HG03354 (cell line): ENCODE data around the gene MMP17.

Experiments
- ATAC-seq: cut with Tn5 transposase; IDR thresholded peaks from one replicate; pipeline ENCODE4 v1.9.1; 2021; ENCODE audit warnings: mild to moderate bottlenecking; ENCODE audit not compliant: unreplicated experiment, poor library complexity, severe bottlenecking

MMP17 gene

GRCh38 chr12:131827961-131828534 is at the start of gene MMP17:
Gene MMP17 (plus strand): TSS chr12:131828393. CDS start chr12:131828495, 102 bp downstream.
- ATAC-seq, result peak; percentile 67

DNA sequence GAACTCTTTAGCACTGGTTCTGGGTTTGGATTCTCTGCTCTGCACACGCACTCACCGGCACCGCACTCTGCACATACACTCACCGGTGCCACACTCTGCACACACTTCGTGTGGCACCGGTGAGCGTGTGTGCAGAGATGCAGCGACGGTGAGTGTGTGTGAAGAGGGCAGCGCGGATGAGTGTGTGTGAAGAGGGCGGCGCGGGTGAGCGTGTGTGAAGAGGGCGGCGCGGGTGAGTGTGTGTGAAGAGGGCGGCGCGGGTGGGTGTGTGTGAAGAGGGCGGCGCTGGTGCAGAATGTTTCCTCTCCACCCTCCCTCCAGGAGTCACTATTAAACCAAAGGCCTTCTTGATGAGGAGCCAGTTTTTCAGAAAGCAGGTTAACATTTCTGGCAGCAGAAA is 49.2 kb upstream of the MMP17 start:
- ATAC-seq, result no peak

GRCh38 chr12:131782061-131782460 is 46.1 kb upstream of the MMP17 start:
- no peak for ATAC-seq

- peak; percentile 62 for ATAC-seq
These were observed 44.2 kb upstream of the MMP17 start for GRCh38 chr12:131783915-131784541.

DNA sequence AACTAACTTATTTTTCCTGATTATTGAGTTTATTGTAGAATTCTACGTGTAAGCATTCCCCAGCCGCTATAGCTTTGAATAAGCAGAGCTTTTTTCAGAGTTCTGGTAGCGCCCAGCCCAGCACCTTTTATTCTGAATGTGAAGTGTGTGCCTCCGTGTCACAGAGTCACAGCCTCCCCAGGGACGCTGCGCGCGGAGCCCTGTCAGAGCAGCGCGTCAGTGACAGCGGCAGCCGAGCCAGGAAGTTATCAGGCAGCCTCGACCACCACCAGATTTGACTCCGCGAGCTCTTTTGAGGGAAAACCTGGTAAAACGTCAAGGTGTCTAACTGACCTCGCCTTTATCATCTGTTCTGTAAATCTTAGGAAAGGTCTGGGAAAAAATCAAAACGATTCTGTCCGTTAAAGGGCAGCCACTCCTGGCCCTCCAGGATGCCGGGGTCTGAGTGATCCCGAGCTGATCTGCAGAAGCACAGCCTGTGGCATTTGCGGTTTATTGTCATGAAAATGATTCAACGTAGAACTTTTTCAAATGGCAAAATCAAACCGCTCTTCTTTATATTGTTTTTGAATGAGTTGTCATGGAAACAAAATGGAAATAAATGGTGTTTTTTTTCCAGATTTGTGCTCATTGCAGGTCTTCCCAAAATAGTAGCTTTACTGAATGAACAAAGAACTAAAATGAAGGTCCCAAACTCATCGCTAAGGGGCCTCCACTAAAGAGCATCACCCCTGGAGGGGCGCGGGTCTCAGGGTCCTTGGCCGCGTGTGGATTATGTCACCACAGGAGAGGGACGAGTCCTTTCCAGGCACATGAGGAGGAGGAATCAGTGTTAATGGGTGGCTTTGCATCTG is 43.1 kb upstream of the MMP17 start:
- no peak for ATAC-seq

- ATAC-seq, result no peak
These were observed 42.3 kb upstream of the MMP17 start for GRCh38 chr12:131785763-131786330.

DNA sequence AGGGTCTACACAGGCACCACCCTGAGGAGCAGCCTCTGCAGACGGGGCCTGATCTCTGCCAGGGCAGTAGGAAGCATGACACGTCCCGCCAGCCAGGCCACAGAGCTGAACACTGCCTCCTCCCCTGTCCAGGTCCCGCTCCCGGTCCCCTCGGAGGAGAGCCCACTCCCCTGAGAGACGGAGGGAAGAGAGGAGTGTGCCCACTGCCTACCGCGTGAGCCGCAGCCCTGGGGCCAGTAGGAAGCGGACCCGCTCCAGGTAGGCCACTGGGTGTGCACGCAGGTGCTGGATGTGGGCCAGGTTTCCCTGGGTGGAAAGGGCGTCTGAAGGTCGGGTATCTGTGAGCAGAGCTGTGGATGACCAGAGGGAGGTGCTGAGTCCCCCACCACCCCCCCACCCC is 41.9 kb upstream of the MMP17 start:
- ATAC-seq, result no peak

GRCh38 chr12:131787143-131787660 is 41.0 kb upstream of the MMP17 start:
- no peak for ATAC-seq

- ATAC-seq, result no peak
These were observed 40.1 kb upstream of the MMP17 start for GRCh38 chr12:131788070-131788469.

- ATAC-seq, result no peak
These were observed 38.6 kb upstream of the MMP17 start for GRCh38 chr12:131789638-131790037.

DNA sequence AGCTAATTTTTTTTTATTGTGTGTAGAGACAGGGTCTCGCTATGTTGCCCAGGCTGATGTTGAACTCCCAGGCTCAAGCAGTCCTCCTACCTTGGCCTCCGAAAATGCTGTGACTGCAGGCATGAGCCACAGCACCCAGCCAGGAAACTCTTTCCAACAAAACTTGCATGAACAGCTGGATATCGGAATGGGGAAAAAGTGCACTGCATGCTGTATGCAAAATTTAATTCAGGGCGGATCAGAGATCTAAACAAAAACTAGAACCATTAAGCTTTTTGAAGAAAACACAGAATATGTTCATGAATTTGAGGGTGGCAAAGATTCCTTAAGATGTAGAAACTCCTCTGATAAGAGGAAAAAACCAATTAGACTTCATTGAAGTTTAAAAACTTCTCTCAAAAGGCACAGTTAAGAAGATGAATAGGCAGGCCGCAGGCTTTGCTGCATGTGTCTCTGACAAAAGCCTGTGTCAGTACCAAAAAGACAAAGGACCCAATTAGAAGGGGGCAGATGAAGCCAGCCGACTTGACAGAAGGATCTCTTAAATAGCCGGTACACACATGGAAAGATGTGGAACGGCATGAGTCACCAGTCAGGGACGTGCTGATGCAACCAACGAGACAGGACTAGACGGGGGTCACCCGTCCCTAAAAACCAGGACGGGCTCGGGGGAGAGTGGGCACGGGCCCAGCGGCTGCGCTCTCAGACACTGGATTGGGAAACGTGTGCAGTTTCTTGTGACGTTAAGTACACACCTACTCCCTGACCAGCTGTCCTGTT is 34.8 kb upstream of the MMP17 start:
- no peak for ATAC-seq

DNA sequence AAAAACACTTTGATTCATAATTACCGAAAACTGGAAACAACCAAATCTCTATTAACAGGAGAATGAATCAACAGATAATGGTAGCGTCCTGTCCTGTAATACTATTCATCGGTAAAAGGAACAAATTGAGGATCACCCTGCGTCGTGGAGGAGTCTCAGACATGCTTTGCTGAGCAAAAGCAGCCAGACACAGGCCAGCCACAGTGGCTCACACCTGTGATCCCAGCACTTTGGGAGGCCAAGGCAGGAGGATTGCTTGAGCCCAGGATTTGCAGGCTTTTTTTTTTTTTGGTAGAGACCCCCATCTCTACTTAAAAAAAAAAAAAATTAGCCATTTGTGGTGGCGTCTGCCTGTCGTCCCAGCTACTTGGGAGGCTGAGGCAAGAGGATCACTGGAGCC is 34.1 kb upstream of the MMP17 start:
- no peak for ATAC-seq

- ATAC-seq, result no peak
These were observed 33.6 kb upstream of the MMP17 start for GRCh38 chr12:131794573-131794972.

DNA sequence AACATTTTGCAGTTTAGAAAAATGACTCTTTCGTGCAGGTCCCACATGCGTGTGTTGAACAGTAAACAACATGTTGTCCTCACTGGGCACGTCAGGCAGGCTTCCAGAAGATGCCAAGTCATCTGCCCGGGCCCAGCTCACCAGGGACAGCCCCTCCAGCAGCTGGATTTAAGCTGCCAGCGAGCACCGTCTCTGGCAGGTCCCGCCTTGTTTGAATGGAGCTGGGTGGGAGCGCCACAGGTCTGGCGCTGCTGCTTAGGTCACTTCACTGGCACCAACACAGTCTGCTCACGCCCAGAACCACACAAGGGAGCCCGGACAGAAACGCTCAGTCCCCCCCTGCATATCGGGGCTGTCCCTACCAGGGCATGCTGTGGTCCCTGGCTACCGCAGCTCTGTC is 33.1 kb upstream of the MMP17 start:
- no peak for ATAC-seq

DNA sequence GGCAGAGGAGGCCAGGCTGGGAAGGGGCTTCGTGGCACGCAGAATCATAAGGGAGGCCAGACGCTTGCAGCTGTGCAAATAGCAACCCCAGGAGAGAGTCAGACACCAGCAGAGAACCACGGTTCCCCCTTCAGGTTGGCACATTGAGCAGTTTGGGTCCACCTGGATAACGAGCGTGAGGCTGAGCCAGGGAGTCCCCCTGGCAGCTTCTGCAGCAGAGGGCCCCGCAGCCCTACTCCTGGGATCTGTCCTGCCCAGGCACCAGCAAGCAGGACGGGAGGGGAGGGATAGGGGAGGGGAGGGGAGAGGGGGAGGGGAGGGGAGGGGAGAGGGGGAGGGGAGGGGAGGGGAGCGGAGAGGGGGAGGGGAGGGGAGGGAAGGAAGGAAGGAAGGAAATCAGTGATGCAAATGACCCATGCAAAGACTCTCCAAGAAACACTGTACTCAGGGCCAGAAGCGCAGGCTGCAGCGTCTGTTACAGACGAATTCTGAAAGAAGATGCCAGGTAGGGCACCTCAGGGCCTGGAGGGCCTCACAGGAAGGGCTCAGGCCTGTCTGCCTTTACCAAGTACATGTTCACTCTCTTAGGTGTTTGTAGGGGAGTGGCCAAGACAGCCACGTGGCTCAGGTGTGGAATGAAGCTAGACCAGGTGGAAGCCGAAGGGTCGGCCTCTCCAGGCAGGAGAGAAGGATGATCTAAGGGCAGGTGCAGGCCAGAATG is 32.3 kb upstream of the MMP17 start:
- ATAC-seq, result no peak

- no peak for ATAC-seq
These were observed 31.8 kb upstream of the MMP17 start for GRCh38 chr12:131796411-131796736.

- no peak for ATAC-seq
These were observed 31.2 kb upstream of the MMP17 start for GRCh38 chr12:131796754-131797587.

DNA sequence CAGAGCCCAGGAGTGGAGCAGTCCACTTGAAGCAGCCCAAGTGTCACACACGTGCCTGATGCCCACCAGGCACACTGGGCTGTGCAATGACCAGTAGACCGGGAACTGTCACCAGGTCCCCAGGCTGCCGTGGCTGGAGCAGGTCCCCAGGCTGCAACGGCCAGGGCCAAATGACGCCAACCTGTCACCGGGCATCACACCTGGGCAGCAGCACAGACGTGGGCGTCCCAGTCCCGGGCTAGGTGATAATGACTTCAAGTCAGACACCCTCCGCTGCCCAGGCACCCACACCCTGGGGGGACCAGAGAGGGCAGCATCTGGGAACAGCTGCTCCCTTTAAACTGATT is 30.6 kb upstream of the MMP17 start:
- no peak for ATAC-seq
